Cardiac fibroblast (primary cell): ENCODE measurements around the gene CDHR4.
"Not testable (repeated sequence)": the region's sequence is repeated elsewhere in the genome, so short reads cannot be mapped to it uniquely, and the experiment has no call there.

ENCODE experiments used
- DNase-seq, 2 donors: peaks; one replicate each; pipeline versions ENCODE4 v3.0.0 to v3.0.0-alpha.2; 2010; ENCODE audit warnings: low read depth in 2 of 2
- H3K4me3 ChIP-seq, 2 donors: replicated peaks in 1 of 2; 1 replicate in 1 of 2; 2 replicates in 1 of 2; pipeline ENCODE4 v1.5.1; 2011; ENCODE audit warnings: low read depth in 2 of 2, low read length in 2 of 2, mild to moderate bottlenecking in 2 of 2, moderate library complexity in 1 of 2
- CTCF ChIP-seq: IDR thresholded peaks from one replicate; pipeline ENCODE4 v1.5.1; 2011; ENCODE audit warnings: low read depth, mild to moderate bottlenecking, low read length, inconsistent platforms

Gene CDHR4

GRCh38 chr3:49779358-49780079, 20.2 kb downstream of the CDHR4 start:
- TF ChIP-seq CTCF = no peak
- DNase-seq = no peak
- H3K4me3 ChIP-seq = no peak overlapping the region

- not testable (repeated sequence) for H3K4me3 ChIP-seq, DNase-seq
Observed at GRCh38 chr3:49776101-49776500, 23.6 kb downstream of the CDHR4 start.

DNA sequence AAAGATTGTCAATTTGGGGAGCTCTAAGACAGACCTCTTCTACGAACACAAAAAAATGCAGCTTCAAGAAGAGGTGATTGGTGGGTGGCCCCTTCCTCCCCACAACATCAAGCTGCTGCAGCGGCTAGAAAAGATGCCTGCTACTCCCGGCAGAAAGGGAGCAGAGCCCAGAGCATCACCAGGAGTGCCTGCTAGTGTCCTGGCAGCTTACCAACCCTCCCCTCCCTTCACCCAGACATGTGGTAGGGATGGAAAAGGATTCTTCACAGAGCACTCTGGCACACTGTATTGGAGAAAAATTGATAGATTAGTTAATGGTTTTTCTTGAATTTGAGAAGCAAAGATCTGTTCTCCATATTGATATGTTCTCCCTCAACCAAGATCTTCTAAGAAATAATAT, 24.1 kb downstream of the CDHR4 start:
- no peak overlapping the region for H3K4me3 ChIP-seq
- TF ChIP-seq CTCF = no peak
- DNase-seq = no peak

- no peak for TF ChIP-seq CTCF
- no peak for DNase-seq
- H3K4me3 ChIP-seq = no peak overlapping the region
Observed at GRCh38 chr3:49772703-49773102, 27.0 kb downstream of the CDHR4 start.

- no peak for TF ChIP-seq CTCF
- DNase-seq = no peak
Observed at GRCh38 chr3:49771340-49771938, 28.2 kb downstream of the CDHR4 start.

GRCh38 chr3:49769926-49770325, 29.7 kb downstream of the CDHR4 start:
- no peak overlapping the region for H3K4me3 ChIP-seq
- no peak for DNase-seq
- no peak for TF ChIP-seq CTCF

More at GRCh38 chr3:49771340-49771938, 28.2 kb downstream of the CDHR4 start:
- H3K4me3 ChIP-seq = no peak overlapping the region

GRCh38 chr3:49769286-49769915, 30.3 kb downstream of the CDHR4 start:
- DNase-seq = peak in 1 of 2 donors; percentile 29
- H3K4me3 ChIP-seq = no peak overlapping the region
- TF ChIP-seq CTCF = no peak
